HG02763 (cell line): ENCODE results near the gene SIPA1L3.
"Not testable (repeated sequence)": the region's sequence is repeated elsewhere in the genome, so short reads cannot be mapped to it uniquely, and the experiment has no call there.

Experiments
- ATAC-seq: cut with Tn5 transposase; IDR thresholded peaks from one replicate; pipeline ENCODE4 v1.9.1; 2021; ENCODE audit warnings: mild to moderate bottlenecking, moderate library complexity; ENCODE audit not compliant: unreplicated experiment

Gene SIPA1L3

DNA sequence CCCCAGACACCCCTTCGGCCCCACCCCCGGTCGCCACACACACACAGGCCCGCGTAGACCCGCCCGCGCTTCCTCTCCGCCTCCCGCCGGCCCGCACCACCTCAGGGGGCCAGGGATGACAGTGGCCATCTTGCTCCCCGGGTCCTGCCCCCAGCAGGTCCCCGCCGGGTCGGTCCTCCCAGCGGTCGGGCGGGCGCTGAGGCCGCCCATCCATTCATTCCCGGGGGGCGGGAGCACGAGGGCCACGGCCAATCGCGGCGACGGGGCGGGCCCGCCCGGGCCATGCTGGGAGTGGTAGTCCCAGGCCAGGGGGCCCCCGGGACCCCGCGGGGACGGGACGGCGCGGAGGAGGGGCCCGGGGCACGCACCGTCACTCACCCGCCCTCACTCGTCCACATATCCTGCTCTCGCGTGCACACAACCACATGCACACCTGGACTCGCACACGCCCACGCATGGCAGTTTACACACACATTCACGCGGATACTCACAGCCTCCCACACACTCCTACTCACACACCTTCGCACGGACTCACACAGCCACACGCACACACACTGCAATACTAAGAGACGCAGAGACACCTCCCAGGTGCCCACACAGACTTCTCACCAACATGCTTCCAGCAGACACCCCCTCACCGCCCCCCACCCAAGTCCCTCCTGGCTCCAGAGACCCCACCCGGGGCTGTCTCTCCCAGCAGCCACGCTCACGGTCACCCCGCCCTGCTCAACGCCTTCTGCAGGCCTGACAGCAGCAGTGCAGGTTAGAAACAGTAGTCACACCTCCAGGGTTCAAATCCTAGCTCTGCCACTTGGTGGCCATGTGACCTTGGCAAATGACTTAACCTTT, 317.2 kb downstream of the SIPA1L3 start, which contains the start of gene DPF1:
Gene DPF1 (minus strand): TSS at position 209 of the 849 bp plus-strand sequence. CDS start 80 bp downstream, at position 129.
- no peak for ATAC-seq

- not testable (repeated sequence) for ATAC-seq
These were observed 317.8 kb downstream of the SIPA1L3 start for GRCh38 chr19:38224863-38225218.

DNA sequence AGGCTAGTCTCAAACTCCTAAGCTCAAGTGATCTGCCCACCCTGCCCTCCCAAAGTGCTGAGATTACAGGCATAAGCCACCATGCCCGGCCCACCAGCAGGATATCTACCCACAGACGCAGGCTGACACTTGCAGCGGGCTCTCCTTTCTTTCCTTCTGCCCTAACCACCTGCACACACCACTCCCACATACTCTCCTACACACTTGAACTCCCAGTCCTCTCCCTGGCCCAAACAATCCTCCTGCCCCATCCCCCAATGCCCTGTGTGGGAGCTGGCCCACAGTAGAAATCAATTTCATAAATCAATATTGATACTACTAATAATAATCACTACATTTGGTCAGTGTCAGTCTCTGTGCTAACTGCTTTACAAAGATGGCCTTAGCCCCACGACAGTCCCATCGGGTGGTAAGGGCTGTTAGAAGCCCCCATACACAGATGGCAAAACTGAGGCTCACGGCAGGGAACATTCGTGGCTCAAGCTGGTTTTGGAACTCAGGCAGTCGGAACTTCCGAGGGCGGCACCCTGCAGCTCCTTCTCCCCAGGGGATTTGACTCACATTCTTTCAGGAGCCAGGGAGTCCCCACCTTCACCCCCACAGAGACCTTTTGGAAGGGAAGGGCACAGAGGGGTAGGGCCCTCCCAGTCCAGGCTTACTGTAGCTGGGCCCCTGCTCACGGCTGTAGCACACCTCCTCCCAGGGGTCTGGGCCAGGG, 320.4 kb downstream of the SIPA1L3 start:
- no peak for ATAC-seq

GRCh38 chr19:38228005-38228377, 321.0 kb downstream of the SIPA1L3 start:
- ATAC-seq: no peak

DNA sequence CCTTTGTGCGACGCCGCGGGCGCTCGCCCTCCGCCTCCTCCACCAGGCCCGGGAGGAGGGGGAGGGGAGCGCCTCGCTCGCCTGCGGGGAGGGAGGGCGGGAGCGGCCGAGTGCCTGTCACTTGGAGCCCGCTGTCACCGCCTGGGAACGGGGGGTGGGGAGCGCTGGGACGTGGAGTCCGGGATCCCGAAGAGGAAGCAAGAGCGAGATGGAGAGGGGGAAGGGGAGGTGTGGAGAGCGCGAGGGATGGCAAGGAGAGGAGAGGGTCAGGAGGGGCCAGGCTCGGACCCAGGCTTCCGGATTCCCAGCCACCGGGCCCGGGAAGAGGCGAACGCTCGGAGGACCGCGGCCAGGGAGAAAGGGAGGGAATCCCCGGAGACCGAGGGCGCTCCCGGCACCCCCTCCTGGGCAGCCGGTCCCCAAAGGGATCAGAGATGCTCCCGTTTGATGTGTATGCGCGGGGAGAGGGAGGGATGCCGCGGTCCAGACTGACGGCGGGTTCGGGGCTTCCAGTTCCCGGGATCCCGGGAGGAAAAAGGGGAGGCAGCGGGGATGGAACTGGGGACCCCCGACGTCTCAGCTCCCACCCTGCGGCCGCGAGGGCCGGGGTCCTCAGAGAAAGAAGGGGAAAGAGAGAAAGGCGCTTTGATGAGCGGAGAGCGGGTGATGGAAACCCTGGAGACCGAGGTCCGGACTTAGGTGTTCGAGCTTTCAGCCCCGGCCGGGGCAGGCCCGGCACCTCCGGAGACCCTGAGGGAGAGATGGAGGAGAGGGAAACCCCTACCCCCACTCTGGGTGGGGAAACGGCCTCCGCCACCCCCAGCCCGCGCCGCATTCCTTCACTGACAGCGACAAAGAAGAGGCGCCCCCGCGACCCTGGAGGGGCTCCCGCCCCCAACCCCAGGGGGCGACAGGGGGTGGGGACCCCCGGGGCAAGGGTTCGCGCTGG, 321.8 kb downstream of the SIPA1L3 start:
- ATAC-seq: no peak

GRCh38 chr19:38229585-38230073, 322.6 kb downstream of the SIPA1L3 start:
- ATAC-seq: no peak

DNA sequence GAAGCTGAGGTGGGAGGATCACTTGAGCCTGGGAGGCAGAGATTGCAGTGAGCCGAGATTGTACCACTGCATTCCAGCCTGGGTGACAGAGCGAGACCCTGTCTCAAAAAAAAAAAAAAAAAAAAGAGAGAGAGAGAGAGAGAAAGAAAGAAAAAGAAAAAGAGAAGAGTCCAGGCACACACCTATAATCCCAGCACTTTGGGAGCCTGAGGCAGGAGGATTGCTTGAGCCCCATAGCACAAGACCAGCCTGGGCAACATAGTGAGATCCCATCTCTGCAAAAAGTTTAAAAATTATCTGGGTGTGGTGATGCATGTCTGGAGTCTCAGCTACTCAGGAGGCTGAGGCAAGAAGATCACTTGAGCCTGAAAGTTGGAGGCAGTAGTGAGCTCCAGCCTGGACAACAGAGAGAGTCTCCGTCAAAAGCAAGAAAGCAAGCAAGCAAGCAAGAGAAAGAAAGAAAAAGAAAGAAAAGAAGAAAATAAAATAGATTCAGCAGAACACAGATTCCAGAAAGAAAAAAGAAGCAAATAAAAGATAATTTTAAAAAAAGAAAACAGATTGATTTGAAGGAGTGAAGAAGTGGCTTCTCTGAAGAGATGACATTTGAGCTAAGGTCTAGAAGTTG, 323.6 kb downstream of the SIPA1L3 start:
- not testable (repeated sequence) for ATAC-seq

DNA sequence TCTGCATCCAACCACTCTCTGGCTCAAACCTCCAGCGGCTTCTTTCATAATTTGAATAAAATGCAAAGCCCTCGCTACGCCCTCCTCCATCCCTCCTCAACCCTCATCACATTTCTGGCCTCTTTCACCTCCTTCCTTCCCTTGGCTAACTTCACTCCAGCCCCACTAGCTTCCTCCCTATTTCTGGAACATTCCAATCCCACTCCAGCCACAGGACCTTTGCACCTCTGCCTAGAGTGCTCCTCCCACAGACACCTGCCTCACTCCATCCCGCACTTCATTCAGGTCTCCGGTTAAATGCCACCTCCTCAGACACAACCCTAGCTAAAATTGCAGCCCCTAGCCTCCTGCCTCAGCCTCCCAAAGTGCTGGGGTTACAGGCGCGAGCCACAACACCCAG, 324.9 kb downstream of the SIPA1L3 start:
- ATAC-seq: no peak

DNA sequence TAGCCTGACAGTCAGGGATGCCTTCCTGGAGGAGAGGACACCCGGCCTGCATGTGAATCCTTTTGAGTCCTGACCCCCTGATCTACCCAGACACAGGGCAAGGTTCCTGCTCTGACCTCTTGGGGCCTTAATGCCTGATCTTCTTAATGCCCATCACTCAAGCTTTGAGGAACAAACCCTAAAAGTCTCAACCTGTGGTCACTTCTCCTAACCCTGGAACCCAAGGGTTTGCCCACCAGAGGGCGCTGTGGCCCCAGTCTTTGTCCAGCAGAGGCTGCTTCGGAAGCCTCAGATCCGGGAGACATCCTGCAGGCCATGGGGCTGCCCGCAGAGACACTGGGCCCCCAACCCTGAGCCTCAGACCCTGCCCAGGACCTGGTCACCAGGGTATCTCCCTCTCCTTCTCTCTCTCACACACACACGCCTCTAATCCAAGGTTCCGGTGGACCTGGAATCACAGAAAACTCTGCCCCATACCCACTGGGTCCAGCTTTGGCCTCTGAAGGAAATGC, 326.8 kb downstream of the SIPA1L3 start:
- ATAC-seq: no peak

DNA sequence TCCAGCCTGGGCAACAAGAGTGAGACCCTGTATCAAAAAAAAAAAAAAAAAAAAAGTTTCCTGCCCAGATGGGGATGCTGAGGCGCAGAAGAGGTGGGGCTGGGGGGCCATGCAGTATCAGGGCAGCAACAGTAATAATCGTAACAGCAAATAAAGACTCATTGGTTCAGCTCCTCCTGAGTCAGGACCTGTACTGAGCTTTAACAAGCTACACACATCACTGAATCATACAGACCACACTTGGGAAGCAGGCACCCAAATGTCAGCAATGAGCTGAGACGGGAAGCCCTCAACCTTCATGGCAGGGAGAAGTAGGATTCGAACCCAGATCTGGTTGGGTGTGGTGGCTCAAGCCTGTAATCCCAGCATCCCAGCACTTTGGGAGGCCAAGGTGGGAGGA, 327.6 kb downstream of the SIPA1L3 start:
- ATAC-seq: no peak

GRCh38 chr19:38239816-38240215, 332.8 kb downstream of the SIPA1L3 start:
- ATAC-seq: no peak

DNA sequence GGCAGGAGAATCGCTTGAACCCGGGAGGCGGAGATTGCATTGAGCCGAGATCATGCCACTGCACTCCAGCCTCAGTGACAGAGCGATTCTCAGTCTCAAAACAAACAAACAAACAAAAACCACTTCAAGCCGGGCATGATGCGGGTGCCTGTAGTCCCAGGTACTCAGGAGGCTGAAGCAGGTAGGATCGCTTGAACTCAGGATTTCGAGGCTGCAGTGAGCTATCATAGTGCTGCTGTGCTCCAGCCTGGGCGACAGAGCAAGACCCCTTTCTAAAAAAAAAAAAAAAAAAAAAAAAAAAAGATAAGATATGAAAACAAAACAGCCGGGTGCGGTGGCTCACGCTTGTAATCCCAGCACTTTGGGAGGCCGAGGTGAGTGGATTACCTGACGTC, 336.3 kb downstream of the SIPA1L3 start:
- ATAC-seq: no peak

DNA sequence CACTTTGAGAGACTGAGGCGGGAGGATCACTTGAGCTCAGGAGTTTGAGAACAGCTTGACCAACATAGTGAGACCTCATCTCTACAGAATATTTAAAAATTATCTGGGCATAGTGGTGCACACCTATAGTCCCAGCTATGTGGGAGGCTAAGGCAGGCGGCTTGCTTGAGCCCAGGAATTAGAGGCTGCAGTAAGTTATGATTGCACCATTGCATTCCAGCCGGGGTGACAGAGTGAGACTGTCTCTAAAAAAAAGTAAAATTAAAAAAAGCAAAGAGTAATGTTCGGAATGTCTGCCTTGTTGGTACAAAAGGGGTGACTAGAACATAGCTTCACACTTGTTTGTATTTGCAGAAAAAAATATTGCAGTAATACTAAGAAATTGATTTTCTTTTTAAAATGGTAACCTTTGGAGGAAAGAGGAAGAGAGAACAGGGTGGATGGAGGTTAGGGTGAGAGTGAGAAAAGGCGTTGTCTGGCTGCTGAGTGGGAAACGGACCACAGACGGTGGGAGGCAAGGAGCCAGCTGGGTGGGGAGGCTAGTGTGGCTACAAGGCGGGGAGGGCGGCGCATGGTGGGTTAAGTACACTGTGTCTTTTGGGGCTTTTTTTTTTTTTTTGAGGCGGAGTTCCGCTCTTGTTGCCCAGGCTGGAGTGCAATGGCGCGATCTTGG, 339.0 kb downstream of the SIPA1L3 start:
- no peak for ATAC-seq

DNA sequence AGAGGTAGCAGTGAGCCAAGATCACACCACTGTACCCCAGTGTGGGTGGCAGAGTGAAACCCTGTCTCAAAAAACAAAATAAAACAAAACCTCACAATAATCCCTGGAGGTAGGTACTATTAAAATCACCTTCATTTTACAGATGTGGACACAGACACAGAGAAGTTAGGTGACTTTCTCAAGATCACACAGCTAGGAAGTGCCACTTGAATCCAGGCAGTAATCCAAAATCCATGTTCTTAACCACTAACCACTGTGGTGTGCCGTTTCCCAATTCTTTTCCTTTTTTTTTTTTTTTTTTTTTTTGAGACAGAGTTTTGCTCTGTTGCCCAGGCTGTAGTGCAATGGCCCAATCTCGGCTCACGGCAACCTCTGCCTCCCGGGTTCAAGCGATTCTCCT, 340.1 kb downstream of the SIPA1L3 start:
- ATAC-seq: no peak

DNA sequence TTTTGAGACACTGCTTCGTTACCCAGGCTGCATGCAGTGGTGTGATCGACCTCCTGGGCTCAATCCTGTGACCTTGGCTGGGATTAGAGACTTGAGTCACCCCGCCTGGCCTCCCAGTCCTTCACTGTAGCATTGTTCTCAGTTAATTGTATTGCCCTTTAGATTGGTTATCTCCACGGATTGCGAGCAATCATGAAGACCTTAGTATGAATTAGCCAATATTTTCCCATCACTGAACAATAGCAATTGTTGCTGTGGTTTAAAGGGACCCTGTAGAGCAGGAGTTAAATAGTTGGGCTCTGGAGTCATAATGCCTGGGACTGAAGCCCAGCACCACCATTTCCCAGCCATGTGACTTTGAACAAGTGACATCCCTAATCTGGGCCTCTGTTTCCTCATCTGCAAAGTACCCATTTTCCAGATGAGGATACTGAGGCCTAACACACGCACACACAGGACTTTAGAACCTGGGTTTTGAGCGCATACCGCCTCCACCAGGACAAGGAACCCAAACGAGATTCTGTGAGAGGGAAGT, 340.8 kb downstream of the SIPA1L3 start:
- ATAC-seq: no peak

DNA sequence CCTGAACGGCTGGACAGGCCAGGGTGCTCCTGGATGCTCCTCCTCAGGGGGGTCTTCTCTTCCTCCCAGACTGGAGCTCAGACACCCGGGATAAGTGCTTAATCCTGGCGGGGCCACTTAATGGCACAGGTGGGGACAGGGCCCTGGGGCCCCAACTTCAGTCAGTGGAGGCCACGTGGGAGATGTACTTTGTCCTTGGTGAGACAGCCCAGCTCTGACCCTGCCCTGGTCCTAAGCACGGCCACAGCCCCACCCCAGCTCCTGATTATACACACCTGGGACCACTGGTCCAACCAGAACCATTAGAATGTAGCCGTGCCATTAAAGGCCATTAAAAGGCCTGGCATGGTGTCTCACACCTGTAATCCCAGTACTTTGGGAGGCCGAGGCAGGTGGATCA, 341.4 kb downstream of the SIPA1L3 start:
- no peak for ATAC-seq

DNA sequence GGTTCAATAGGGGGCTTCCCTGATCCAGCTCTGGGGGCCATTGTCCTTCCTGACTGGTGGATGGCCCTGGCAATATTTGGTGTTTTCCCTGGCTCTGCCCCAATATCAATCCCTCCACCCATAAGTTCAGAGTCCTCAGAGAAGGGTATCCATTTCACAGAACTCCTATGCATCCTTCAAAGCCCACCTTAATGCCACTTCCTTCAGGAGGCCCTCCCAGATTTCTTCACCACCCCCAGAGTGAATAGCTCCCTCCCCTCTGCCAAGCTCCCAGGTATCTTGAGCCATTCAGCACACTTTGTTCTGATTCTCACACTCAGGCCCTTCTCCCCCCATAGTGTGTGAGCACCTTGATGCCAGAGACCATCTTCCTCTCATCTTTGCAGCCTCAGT, 343.4 kb downstream of the SIPA1L3 start:
- no peak for ATAC-seq

DNA sequence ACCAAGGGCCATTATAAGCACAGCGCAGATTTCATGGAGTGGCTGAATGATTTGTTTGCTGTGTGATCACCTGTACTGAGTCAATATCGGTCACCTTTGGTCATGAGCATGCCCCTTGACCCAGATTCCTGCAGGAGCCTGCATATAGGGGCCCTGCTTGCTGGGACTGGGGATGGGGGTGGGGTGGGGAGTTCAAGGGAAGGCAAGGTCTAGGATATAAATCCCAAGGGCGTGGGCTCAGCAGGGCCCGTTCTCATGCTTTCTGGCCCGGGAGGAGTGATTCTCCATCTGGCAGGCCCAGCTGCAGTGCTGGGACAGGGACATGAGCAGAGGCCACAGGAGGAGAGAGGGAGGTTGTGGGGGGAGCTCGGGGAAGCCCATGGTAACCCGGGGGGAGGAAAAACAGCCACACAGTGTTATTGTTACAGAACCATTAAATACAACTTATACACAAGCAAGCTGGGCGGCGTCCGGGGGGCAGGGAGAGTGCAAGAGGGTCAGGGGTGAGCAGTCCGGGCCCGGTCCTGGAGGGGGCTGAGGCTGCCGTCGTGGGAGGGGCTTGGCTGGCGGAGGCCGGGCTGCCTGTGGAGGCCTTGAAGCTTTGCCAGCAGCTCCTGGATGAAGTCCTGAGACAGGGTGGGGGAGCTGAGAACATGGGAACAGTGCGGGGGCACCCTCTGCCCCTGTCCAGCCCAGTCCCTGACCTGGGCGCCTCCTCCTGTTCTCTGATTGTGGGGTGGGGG, 344.0 kb downstream of the SIPA1L3 start:
- no peak for ATAC-seq

DNA sequence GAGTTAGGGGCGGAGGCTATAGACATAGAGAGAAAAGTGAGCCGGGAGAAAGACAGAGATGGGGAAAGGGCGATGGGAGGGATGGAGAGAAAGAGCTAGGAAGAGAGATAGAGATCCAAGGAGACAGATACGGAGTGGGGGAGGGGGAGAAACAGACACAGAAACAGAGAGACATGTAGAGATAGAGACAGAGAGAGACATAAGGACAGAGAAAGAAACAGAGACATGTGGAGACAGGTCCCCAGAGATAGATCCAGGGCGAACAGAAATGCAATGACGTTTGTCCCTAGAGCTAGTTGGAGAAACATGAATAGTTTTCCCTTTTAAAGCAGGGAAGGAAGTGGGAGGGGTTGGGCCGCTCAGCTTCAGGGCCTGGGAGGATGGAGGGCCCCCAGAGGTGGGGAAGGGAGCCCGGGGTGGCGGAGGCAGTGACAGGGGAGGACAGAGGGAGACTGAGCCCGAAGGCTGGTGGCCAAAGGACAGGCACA, 344.6 kb downstream of the SIPA1L3 start:
- no peak for ATAC-seq
